Activated T-cell treated with anti-CD3 and anti-CD28 coated beads, Interleukin-2, amount 50 U/mL, for 72 hours (primary cell): ENCODE results near the gene CD80. TPM values are rescaled to one million over a fixed set of nuclear protein-coding genes. Genes with fewer than 3 reads are reported as not detected.
"Not testable (repeated sequence)": the region's sequence is repeated elsewhere in the genome, so short reads cannot be mapped to it uniquely, and the experiment has no call there.

Experiments
- ATAC-seq, 2 donors: fragments of 150-1000 bp; cut with Tn5 transposase; replicated peaks in 1 of 2; 2 replicates each; pipeline ENCODE4 v1.10.0; 2021; ENCODE audit warnings: moderate library complexity in 2 of 2, mild to moderate bottlenecking in 1 of 2
- DNase-seq, 2 donors: peaks; one replicate each; pipeline ENCODE4 v3.0.0; 2021 to 2022; ENCODE audit warnings: mixed read lengths in 1 of 2
- H3K27ac Mint-ChIP-seq: one replicate; pipeline ENCODE4 v1.8.0; 2022; ENCODE audit warnings: mild to moderate bottlenecking, moderate library complexity, mixed read lengths
- H3K27me3 Mint-ChIP-seq: one replicate; pipeline ENCODE4 v1.8.0; 2022; ENCODE audit warnings: low read depth, mixed read lengths
- H3K36me3 Mint-ChIP-seq, 2 donors: one replicate each; pipeline ENCODE4 v1.8.0; 2022; ENCODE audit warnings: mixed read lengths in 2 of 2, mild to moderate bottlenecking in 1 of 2; ENCODE audit not compliant: insufficient read depth in 2 of 2
- H3K4me1 Mint-ChIP-seq: one replicate; pipeline ENCODE4 v1.8.0; 2022; ENCODE audit warnings: low read depth, mixed read lengths
- H3K4me3 Mint-ChIP-seq, 2 donors: one replicate each; pipeline ENCODE4 v1.8.0; 2022; ENCODE audit warnings: mild to moderate bottlenecking in 2 of 2, mixed read lengths in 2 of 2, moderate library complexity in 2 of 2
- H3K9me3 Mint-ChIP-seq, 2 donors: one replicate each; pipeline ENCODE4 v1.8.0; 2022; ENCODE audit warnings: mixed read lengths in 2 of 2
- total RNA-seq, 2 donors: library from RNA; stranded (reverse); gene quantifications; one replicate each; pipeline ENCODE4 v1.2.3, GENCODE V29; 2022

CD80 gene, protein sequence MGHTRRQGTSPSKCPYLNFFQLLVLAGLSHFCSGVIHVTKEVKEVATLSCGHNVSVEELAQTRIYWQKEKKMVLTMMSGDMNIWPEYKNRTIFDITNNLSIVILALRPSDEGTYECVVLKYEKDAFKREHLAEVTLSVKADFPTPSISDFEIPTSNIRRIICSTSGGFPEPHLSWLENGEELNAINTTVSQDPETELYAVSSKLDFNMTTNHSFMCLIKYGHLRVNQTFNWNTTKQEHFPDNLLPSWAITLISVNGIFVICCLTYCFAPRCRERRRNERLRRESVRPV
- total RNA-seq, result 10 to 100 TPM in 1 of 2 donors, 1 to 10 TPM in 1; 8.3 to 11.9 TPM

DNA sequence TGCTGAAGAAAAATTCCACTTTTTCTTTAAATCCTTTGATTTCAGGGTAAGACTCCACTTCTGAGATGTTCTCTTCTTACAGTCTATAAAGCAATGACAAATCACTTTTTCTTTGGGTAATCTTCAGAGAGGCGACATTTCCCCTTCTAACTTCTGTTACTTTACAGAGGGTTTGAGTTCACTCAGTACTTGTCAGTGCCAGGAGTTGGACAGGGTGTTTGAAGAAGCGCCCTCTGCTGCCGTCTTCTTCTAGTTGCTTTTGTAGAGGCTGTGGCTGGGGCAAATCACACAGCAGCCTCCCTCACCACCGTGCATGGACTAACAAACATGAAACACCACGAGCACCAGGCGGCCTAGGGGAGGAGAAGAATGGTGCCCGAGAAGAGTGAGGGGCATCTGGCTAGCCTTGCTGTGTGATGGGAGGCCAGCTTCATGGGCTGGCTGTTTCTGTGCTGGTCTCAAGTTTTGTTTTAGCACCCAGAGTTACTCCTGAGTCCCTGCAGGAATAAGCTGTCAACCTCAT, at the start of gene CD80:
Gene CD80 (minus strand): TSS at position 174 of the 523 bp plus-strand sequence. CDS start 1,886 bp downstream, outside the sequence.
- Mint-ChIP-seq H3K4me1 (peaks cover 35% of the 10 kb centered on the region), H3K27me3 (no peaks in the 10 kb centered on the region), H3K36me3 (peaks cover 0 to 1% of the 10 kb centered on the region in 2 donors), H3K9me3 (no peaks in the 10 kb centered on the region), H3K4me3 (peak within 1 kb of the TSS; percentile 65 to 78), H3K27ac (peak within 1 kb of the TSS; percentile 11)
- peak; percentile 74 to 75 for DNase-seq
- peak; percentile 68 to 69 for ATAC-seq

- H3K4me1 Mint-ChIP-seq, result peaks cover 9% of the 10 kb centered on the region
- peaks cover 56% of the 10 kb centered on the region for H3K27me3 Mint-ChIP-seq
- H3K27ac Mint-ChIP-seq, result no peak overlapping the region
- H3K36me3 Mint-ChIP-seq, result no peaks in the 10 kb centered on the region
- H3K9me3 Mint-ChIP-seq, result no peaks in the 10 kb centered on the region
- no peak overlapping the region for H3K4me3 Mint-ChIP-seq
- DNase-seq (no peak), ATAC-seq (no peak)
Measured at GRCh38 chr3:119608405-119609000, 49.1 kb upstream of the CD80 start.

DNA sequence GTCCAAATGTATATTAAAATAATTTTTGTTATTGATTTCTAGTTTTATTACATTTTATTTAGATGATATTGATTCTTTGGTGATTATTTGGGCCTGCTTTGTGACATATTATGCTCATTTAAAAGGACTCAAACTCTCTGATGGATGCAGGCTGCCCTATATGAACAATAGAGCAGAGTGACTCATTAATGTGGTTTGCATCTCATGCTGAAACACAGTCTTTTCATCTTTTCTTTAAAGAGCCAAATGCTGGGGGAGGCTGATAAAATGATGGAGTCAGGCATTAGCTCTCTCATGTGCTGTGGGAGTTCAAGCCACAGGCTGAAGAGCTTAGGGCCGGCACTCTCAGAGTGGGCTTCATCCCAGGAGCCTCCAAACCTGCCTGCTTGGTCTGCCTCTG, 45.5 kb upstream of the CD80 start:
- peaks cover 21% of the 10 kb centered on the region for H3K4me1 Mint-ChIP-seq
- no peak overlapping the region for H3K27ac Mint-ChIP-seq
- peak; percentile 7 to 9 for DNase-seq
- no peaks in the 10 kb centered on the region for H3K9me3 Mint-ChIP-seq
- peaks cover 35% of the 10 kb centered on the region for H3K27me3 Mint-ChIP-seq
- peak; percentile 71 to 78 for ATAC-seq
- no peak overlapping the region for H3K4me3 Mint-ChIP-seq
- no peaks in the 10 kb centered on the region for H3K36me3 Mint-ChIP-seq

- H3K4me1 Mint-ChIP-seq, result peaks cover 28% of the 10 kb centered on the region
- H3K27me3 Mint-ChIP-seq, result peaks cover 21% of the 10 kb centered on the region
- H3K36me3 Mint-ChIP-seq, result no peaks in the 10 kb centered on the region
- H3K9me3 Mint-ChIP-seq, result no peaks in the 10 kb centered on the region
- H3K27ac Mint-ChIP-seq, result no peak overlapping the region
- DNase-seq (no peak), ATAC-seq (no peak)
- H3K4me3 Mint-ChIP-seq, result no peak overlapping the region
Measured at GRCh38 chr3:119602676-119603075, 43.3 kb upstream of the CD80 start.

- no peak overlapping the region for H3K27ac Mint-ChIP-seq
- H3K4me1 Mint-ChIP-seq, result peaks cover 33% of the 10 kb centered on the region
- peaks cover 8% of the 10 kb centered on the region for H3K27me3 Mint-ChIP-seq
- H3K36me3 Mint-ChIP-seq, result no peaks in the 10 kb centered on the region
- peak; percentile 9 to 20 for DNase-seq
- H3K9me3 Mint-ChIP-seq, result no peaks in the 10 kb centered on the region
- ATAC-seq, result peak; percentile 58 to 65
- H3K4me3 Mint-ChIP-seq, result no peak overlapping the region
Measured at GRCh38 chr3:119601154-119601553, 41.7 kb upstream of the CD80 start.

- peak; percentile 61 for DNase-seq
- H3K36me3 Mint-ChIP-seq, result no peaks in the 10 kb centered on the region
- peaks cover 37% of the 10 kb centered on the region for H3K4me1 Mint-ChIP-seq
- ATAC-seq, result peak; percentile 78 to 83
- H3K9me3 Mint-ChIP-seq, result no peaks in the 10 kb centered on the region
- peaks cover 8% of the 10 kb centered on the region for H3K27me3 Mint-ChIP-seq
- H3K4me3 Mint-ChIP-seq, result no peak overlapping the region
- no peak overlapping the region for H3K27ac Mint-ChIP-seq
Measured at GRCh38 chr3:119600732-119601131, 41.3 kb upstream of the CD80 start.

- Mint-ChIP-seq H3K4me3 (no peak overlapping the region), H3K9me3 (no peaks in the 10 kb centered on the region), H3K4me1 (peaks cover 29% of the 10 kb centered on the region), H3K27ac (no peak overlapping the region), H3K36me3 (no peaks in the 10 kb centered on the region), H3K27me3 (peaks cover 8% of the 10 kb centered on the region)
- DNase-seq (no peak), ATAC-seq (no peak)
Measured at GRCh38 chr3:119599558-119600174, 40.3 kb upstream of the CD80 start.

DNA sequence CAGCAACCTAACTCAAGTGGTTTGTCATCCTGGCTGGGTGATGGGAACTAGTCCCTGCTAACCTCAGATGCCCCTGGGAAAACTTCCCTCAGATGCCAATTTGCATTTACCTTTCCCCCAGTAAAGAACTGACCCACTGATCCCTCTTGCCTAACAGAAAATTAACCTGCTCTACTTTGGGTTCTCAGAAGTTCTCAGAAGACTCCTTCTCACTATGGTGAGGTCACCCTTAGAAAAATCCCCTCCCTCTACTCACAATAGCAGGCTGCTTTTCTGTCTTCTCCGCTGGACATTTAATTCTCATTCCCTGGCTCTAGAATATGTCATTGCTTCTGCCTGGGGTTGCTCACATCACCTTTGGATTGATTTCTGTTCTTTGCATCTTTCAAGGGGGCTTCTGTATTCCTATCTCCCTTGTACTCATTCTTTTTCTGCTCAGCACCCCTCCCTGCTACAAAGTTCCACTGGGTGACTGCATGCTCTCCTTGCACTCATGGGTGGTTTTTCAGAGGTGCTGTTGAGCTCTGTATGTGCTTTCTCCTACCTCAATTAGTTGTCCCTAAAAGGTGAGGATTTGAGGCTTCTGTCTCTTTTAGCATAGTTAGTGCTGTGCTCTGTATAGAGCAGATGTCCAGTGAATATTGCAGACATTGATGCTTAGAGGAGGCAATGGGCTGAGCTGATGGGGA, 39.1 kb upstream of the CD80 start:
- Mint-ChIP-seq H3K27ac (peak overlapping the region; percentile 12), H3K9me3 (no peaks in the 10 kb centered on the region), H3K4me1 (peaks cover 29% of the 10 kb centered on the region), H3K4me3 (peak overlapping the region in 1 of 2 donors; percentile 17), H3K36me3 (no peaks in the 10 kb centered on the region), H3K27me3 (peaks cover 14% of the 10 kb centered on the region)
- ATAC-seq (peak; percentile 50 to 55), DNase-seq (no peak)

- Mint-ChIP-seq H3K27ac (peak within 1 kb of the TSS; percentile 12), H3K36me3 (no peaks in the 10 kb centered on the region), H3K4me1 (peaks cover 29% of the 10 kb centered on the region), H3K9me3 (no peaks in the 10 kb centered on the region), H3K27me3 (peaks cover 17% of the 10 kb centered on the region), H3K4me3 (peak within 1 kb of the TSS in 1 of 2 donors; percentile 22)
- no peak for DNase-seq
- ATAC-seq, result peak in 1 of 2 donors; percentile 23
Measured at GRCh38 chr3:119597548-119598288, 38.3 kb upstream of the CD80 start, which contains the start of gene PLA1A. Gene PLA1A, plus strand, starts transcription at chr3:119597885. Its CDS starts 29 bp downstream, at chr3:119597914.

- no peaks in the 10 kb centered on the region for H3K36me3 Mint-ChIP-seq
- no peak overlapping the region for H3K27ac Mint-ChIP-seq
- ATAC-seq, result no peak
- no peak for DNase-seq
- H3K4me3 Mint-ChIP-seq, result no peak overlapping the region
- no peaks in the 10 kb centered on the region for H3K9me3 Mint-ChIP-seq
- peaks cover 27% of the 10 kb centered on the region for H3K4me1 Mint-ChIP-seq
- H3K27me3 Mint-ChIP-seq, result peaks cover 22% of the 10 kb centered on the region
Measured at GRCh38 chr3:119596398-119596797, 37.0 kb upstream of the CD80 start.

GRCh38 chr3:119595639-119596334, 36.4 kb upstream of the CD80 start:
- no peak for ATAC-seq
- H3K4me3 Mint-ChIP-seq, result no peak overlapping the region

GRCh38 chr3:119594929-119595328, 35.5 kb upstream of the CD80 start:
- DNase-seq, H3K27ac Mint-ChIP-seq, H3K4me3 Mint-ChIP-seq, H3K9me3 Mint-ChIP-seq, H3K36me3 Mint-ChIP-seq, ATAC-seq: not testable (repeated sequence)
- peaks cover 28% of the 10 kb centered on the region for H3K27me3 Mint-ChIP-seq
- H3K4me1 Mint-ChIP-seq, result peaks cover 19% of the 10 kb centered on the region

More at GRCh38 chr3:119595639-119596334, 36.4 kb upstream of the CD80 start:
- H3K36me3 Mint-ChIP-seq, result no peaks in the 10 kb centered on the region
- peaks cover 20% of the 10 kb centered on the region for H3K4me1 Mint-ChIP-seq
- no peaks in the 10 kb centered on the region for H3K9me3 Mint-ChIP-seq
- no peak for DNase-seq
- H3K27me3 Mint-ChIP-seq, result peaks cover 22% of the 10 kb centered on the region
- no peak overlapping the region for H3K27ac Mint-ChIP-seq
